Stimulated activated CD4-positive, alpha-beta T cell treated with anti-CD3 and anti-CD28 coated beads, Interleukin-2, amount 100 ng/mL, for 24 hours (primary cell): ENCODE results near the gene PLK5.
"Not testable (repeated sequence)": the region's sequence is repeated elsewhere in the genome, so short reads cannot be mapped to it uniquely, and the experiment has no call there.

Source experiments
- DNase-seq, 2 donors: peaks; one replicate each; pipeline ENCODE4 v3.0.0-alpha.2; 2020

Gene PLK5

GRCh38 chr19:1491849-1492170 is 32.1 kb upstream of the PLK5 start:
- DNase-seq: no peak

- no peak for DNase-seq
Observed at GRCh38 chr19:1492474-1493006, 31.3 kb upstream of the PLK5 start.

- DNase-seq: no peak
Observed at GRCh38 chr19:1494115-1494815, 29.6 kb upstream of the PLK5 start.

GRCh38 chr19:1495051-1495798 is 28.7 kb upstream of the PLK5 start:
- DNase-seq: no peak

- no peak for DNase-seq
Observed at GRCh38 chr19:1495799-1496713, 27.8 kb upstream of the PLK5 start.

GRCh38 chr19:1496714-1497577 is 26.9 kb upstream of the PLK5 start:
- no peak for DNase-seq

GRCh38 chr19:1497578-1498235 is 26.2 kb upstream of the PLK5 start:
- no peak for DNase-seq

- not testable (repeated sequence) for DNase-seq
Observed at GRCh38 chr19:1499231-1499630, 24.6 kb upstream of the PLK5 start.

GRCh38 chr19:1501200-1501595 is 22.7 kb upstream of the PLK5 start:
- DNase-seq: no peak

- no peak for DNase-seq
Observed at GRCh38 chr19:1502433-1503088, 21.3 kb upstream of the PLK5 start.

- peak; percentile 79 to 82 for DNase-seq
Observed at GRCh38 chr19:1503089-1503924, 20.6 kb upstream of the PLK5 start.

GRCh38 chr19:1503925-1504773 is 19.7 kb upstream of the PLK5 start:
- DNase-seq: no peak

GRCh38 chr19:1505012-1505411 is 18.9 kb upstream of the PLK5 start:
- no peak for DNase-seq

- no peak for DNase-seq
Observed at GRCh38 chr19:1505991-1506881, 17.6 kb upstream of the PLK5 start.

GRCh38 chr19:1507192-1507660 is 16.7 kb upstream of the PLK5 start:
- DNase-seq: no peak

GRCh38 chr19:1507763-1508506 is 15.9 kb upstream of the PLK5 start:
- peak; percentile 89 to 93 for DNase-seq

GRCh38 chr19:1508507-1508856 is 15.4 kb upstream of the PLK5 start:
- no peak for DNase-seq
